OCI-LY7 (cell line): ENCODE measurements around the gene MCF2L2.

Source experiments
- EZH2phosphoT487 ChIP-seq: fragments of 200-600 bp; sonication (generic); IDR thresholded peaks from 2 replicates; pipeline ENCODE4 v1.6.1; 2018; ENCODE audit warnings: low read depth, borderline replicate concordance, mild to moderate bottlenecking, mixed run types, antibody characterized with exemption, low read length, moderate library complexity, mixed read lengths
- TF ChIP-seq, protein P1 (sequence below): fragments of 200-600 bp; sonication (generic); conservative IDR thresholded peaks from 2 replicates; pipeline ENCODE4 v1.5.1; 2014; ENCODE audit warnings: mild to moderate bottlenecking, antibody characterized with exemption, low read length, moderate library complexity, mixed read lengths

DNA sequence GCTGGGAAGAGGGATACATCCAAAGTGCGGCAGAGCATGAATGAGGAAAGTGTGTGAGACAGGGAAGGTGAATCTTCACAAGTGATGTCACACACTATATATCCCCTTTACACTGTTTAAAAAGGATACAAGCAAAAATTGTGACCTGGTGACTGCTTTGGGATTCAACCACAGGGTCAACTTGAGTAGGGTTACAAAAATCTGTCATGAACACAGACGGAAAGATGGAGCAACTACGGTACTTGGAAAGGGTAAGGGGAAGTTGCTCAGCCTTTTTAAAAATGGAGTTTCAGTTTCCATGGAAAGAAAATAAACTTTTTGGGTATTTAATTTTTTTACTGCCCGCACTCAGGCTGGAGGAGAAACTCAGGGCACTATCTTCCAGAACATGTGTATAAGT is 115.1 kb downstream of the MCF2L2 start:
- TF ChIP-seq, protein P1, sequence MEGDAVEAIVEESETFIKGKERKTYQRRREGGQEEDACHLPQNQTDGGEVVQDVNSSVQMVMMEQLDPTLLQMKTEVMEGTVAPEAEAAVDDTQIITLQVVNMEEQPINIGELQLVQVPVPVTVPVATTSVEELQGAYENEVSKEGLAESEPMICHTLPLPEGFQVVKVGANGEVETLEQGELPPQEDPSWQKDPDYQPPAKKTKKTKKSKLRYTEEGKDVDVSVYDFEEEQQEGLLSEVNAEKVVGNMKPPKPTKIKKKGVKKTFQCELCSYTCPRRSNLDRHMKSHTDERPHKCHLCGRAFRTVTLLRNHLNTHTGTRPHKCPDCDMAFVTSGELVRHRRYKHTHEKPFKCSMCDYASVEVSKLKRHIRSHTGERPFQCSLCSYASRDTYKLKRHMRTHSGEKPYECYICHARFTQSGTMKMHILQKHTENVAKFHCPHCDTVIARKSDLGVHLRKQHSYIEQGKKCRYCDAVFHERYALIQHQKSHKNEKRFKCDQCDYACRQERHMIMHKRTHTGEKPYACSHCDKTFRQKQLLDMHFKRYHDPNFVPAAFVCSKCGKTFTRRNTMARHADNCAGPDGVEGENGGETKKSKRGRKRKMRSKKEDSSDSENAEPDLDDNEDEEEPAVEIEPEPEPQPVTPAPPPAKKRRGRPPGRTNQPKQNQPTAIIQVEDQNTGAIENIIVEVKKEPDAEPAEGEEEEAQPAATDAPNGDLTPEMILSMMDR = no peak
- no peak for TF ChIP-seq EZH2phosphoT487
